Erythroblast (primary cell): ENCODE data around the gene EFNA4.

Source experiments
- GATA1 ChIP-seq: IDR thresholded peaks from 2 replicates; pipeline ENCODE4 v1.6.1; 2011; ENCODE audit warnings: low read depth, mild to moderate bottlenecking, control low read depth, low read length, moderate library complexity
- POLR2A ChIP-seq: IDR thresholded peaks from 2 replicates; pipeline ENCODE4 v1.6.1; 2011; ENCODE audit warnings: mild to moderate bottlenecking, low read length

DNA sequence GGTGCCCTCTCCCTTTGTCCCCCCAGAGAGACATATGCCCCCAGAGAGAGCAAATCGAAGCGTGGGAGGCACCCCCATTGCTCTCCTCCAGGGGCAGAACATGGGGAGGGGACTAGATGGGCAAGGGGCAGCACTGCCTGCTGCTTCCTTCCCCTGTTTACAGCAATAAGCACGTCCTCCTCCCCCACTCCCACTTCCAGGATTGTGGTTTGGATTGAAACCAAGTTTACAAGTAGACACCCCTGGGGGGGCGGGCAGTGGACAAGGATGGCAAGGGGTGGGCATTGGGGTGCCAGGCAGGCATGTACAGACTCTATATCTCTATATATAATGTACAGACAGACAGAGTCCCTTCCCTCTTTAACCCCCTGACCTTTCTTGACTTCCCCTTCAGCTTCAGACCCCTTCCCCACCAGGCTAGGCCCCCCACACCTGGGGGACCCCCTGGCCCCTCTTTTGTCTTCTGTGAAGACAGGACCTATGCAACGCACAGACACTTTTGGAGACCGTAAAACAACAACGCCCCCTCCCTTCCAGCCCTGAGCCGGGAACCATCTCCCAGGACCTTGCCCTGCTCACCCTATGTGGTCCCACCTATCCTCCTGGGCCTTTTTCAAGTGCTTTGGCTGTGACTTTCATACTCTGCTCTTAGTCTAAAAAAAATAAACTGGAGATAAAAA is 23.5 kb downstream of the EFNA4 start:
- TF ChIP-seq POLR2A (no peak), GATA1 (no peak)
